ENCODE results near the gene ADAMTS16.

The ADAMTS16 gene

GRCh38 chr5:5290674-5291334, 150.7 kb downstream of the ADAMTS16 start:
- DNase-seq: no peak

- DNase-seq: no peak
Measured at GRCh38 chr5:5291357-5291756, 151.2 kb downstream of the ADAMTS16 start.

- DNase-seq: no peak
Measured at GRCh38 chr5:5293029-5293428, 152.9 kb downstream of the ADAMTS16 start.

GRCh38 chr5:5294429-5294828, 154.3 kb downstream of the ADAMTS16 start:
- DNase-seq: no peak

GRCh38 chr5:5295351-5295750, 155.2 kb downstream of the ADAMTS16 start:
- DNase-seq: no peak

- no peak for DNase-seq
Measured at GRCh38 chr5:5296051-5296450, 155.9 kb downstream of the ADAMTS16 start.

- DNase-seq: no peak
Measured at GRCh38 chr5:5297432-5298067, 157.4 kb downstream of the ADAMTS16 start.

- DNase-seq: no peak
Measured at GRCh38 chr5:5298068-5298633, 158.0 kb downstream of the ADAMTS16 start.

GRCh38 chr5:5298841-5299541, 158.9 kb downstream of the ADAMTS16 start:
- DNase-seq: no peak

- no peak for DNase-seq
Measured at GRCh38 chr5:5301176-5301575, 161.0 kb downstream of the ADAMTS16 start.

- DNase-seq: no peak
Measured at GRCh38 chr5:5302201-5302600, 162.1 kb downstream of the ADAMTS16 start.

GRCh38 chr5:5303242-5303641, 163.1 kb downstream of the ADAMTS16 start:
- DNase-seq: no peak

GRCh38 chr5:5304361-5305020, 164.4 kb downstream of the ADAMTS16 start:
- no peak for DNase-seq

- DNase-seq: no peak
Measured at GRCh38 chr5:5306696-5307095, 166.6 kb downstream of the ADAMTS16 start.

GRCh38 chr5:5308319-5308718, 168.2 kb downstream of the ADAMTS16 start:
- DNase-seq: no peak

GRCh38 chr5:5309645-5310044, 169.5 kb downstream of the ADAMTS16 start:
- DNase-seq: no peak

GRCh38 chr5:5313101-5313635, 173.0 kb downstream of the ADAMTS16 start:
- DNase-seq: no peak

GRCh38 chr5:5314166-5314565, 174.0 kb downstream of the ADAMTS16 start:
- no peak for DNase-seq

- DNase-seq: no peak
Measured at GRCh38 chr5:5314626-5315025, 174.5 kb downstream of the ADAMTS16 start.

GRCh38 chr5:5315068-5315980, 175.2 kb downstream of the ADAMTS16 start:
- no peak for DNase-seq

- no peak for DNase-seq
Measured at GRCh38 chr5:5316334-5316733, 176.2 kb downstream of the ADAMTS16 start.

- DNase-seq: no peak
Measured at GRCh38 chr5:5317976-5318375, 177.8 kb downstream of the ADAMTS16 start.
